Fibroblast of lung (primary cell): ENCODE measurements around the gene DNAI2.

Experiments
- CTCF ChIP-seq, 2 donors: IDR thresholded peaks in 1 of 2; conservative IDR thresholded peaks in 1 of 2; 1 replicate in 1 of 2; 2 replicates in 1 of 2; pipeline ENCODE4 v1.5.1; 2011 to 2012; ENCODE audit warnings: low read length in 2 of 2, control low read depth in 1 of 2, inconsistent platforms in 1 of 2, low read depth in 1 of 2, mild to moderate bottlenecking in 1 of 2
- EZH2 ChIP-seq: IDR thresholded peaks from 2 replicates; pipeline ENCODE4 v1.5.1; 2012; ENCODE audit warnings: low read length, control low read depth, mild to moderate bottlenecking; ENCODE audit errors: missing control alignments

DNA sequence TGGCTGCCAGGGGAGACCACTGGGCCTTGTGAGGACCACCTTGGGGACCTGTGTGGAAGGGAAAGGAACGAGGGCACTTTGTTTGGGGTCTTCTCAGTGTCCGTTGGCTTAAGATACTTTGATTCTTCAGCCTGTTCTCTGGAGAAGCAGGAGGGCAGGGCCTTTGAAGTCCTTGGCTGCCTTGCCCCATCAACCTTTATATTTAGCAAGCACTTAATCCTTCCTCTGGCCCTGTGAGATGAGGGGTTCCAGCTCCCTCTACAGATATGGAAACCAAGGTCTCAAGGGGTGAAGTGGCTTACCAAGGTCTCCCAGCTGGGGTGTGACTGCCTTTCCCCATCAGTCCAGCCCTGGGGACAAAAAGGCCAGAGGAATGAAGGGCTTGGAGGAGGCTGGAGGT, 32.2 kb upstream of the DNAI2 start:
- no peak for TF ChIP-seq CTCF (conservative IDR thresholded peaks at IDR 0.05 in 1 of 2, IDR thresholded peaks at IDR 0.05 in 1 of 2; ENCODE audit: low read depth in 1 of 2, low read length in 2 of 2)
- no peak for TF ChIP-seq EZH2
